ENCODE results near the gene APBA2. TPM values are rescaled to one million over a fixed set of nuclear protein-coding genes. Genes with fewer than 3 reads are reported as not detected.
"Not testable (repeated sequence)": the region's sequence is repeated elsewhere in the genome, so short reads cannot be mapped to it uniquely, and the experiment has no call there.

APBA2 gene
- total and polyA plus RNA-seq, 12 donors = 0.16 to 0.85 (median 0.46) TPM

DNA sequence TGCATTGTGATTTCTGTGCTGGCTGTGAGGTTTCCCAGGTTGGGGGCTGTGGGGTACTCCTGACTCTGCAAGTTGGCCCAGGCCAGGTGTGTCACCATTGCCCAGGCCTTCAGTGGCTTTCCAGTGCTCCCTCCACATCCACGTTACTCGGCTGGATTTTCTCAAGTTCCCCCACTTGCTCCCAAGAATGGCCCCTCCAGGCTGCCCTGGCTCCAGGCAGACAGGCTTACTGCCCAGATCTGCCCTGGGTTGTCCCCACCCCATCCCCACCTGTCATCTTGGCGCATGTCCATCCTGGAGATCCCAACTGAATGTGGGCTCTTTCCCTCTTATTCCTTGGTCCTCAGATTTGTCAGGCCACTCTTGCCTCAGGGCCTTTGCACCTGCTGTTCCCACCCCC is 3.6 kb downstream of the APBA2 start:
- Histone ChIP-seq H3K27me3 (peaks cover 17 to 46% (median 39%) of the 10 kb centered on the region in 7 donors), H3K36me3 (no peaks in the 10 kb centered on the region), H3K27ac (no peak overlapping the region), H3K9me3 (no peaks in the 10 kb centered on the region), H3K4me1 (peaks cover 0 to 13% (median 5%) of the 10 kb centered on the region in 9 donors), H3K4me3 (no peak overlapping the region)
- intact Hi-C loops (cut with DNase I) = no loop called here
- no peak for DNase-seq
- WGBS, 2 donors = 94 to 97% methylated on average over 3 of the region's 3 CpGs
- no peak for ATAC-seq
- TF ChIP-seq, protein P1, sequence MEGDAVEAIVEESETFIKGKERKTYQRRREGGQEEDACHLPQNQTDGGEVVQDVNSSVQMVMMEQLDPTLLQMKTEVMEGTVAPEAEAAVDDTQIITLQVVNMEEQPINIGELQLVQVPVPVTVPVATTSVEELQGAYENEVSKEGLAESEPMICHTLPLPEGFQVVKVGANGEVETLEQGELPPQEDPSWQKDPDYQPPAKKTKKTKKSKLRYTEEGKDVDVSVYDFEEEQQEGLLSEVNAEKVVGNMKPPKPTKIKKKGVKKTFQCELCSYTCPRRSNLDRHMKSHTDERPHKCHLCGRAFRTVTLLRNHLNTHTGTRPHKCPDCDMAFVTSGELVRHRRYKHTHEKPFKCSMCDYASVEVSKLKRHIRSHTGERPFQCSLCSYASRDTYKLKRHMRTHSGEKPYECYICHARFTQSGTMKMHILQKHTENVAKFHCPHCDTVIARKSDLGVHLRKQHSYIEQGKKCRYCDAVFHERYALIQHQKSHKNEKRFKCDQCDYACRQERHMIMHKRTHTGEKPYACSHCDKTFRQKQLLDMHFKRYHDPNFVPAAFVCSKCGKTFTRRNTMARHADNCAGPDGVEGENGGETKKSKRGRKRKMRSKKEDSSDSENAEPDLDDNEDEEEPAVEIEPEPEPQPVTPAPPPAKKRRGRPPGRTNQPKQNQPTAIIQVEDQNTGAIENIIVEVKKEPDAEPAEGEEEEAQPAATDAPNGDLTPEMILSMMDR (IDR thresholded peaks at IDR 0.05) = no peak

DNA sequence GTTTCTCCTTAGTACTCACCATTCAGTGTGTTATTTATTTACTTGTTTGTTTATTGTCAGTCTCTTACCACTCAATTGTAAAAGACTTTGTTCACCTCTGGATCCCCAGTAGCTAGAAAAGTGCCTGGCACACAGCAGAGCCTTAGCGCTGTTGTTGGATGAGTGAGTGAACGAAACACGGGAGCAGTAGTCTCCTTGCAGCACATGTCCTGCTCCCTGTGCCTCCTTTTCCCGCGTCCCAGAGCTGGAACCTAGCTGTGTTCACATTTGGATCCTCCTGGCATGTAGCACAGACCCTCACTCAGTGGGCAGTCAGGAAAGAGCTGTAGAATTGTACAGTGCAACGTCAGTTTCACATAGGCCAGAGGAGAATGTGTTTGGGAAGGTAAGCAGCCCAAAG is 4.1 kb downstream of the APBA2 start:
- H3K27me3 ChIP-seq = peaks cover 17 to 40% (median 37%) of the 10 kb centered on the region in 7 donors
- WGBS, 2 donors = 84 to 88% methylated on average over 6 of the region's 6 CpGs
- intact Hi-C loops (cut with DNase I) = not testable (repeated sequence)

GRCh38 chr15:28890291-28890690 is 4.5 kb downstream of the APBA2 start:
- WGBS, 2 donors = 80 to 86% methylated on average over 4 of the region's 4 CpGs
- H3K27ac ChIP-seq; ATAC-seq; DNase-seq; H3K4me3 ChIP-seq; H3K9me3 ChIP-seq; intact Hi-C loops (cut with DNase I); H3K36me3 ChIP-seq: not testable (repeated sequence)
- H3K27me3 ChIP-seq = peaks cover 17 to 39% (median 33%) of the 10 kb centered on the region in 7 donors
- peaks cover 0 to 10% (median 4%) of the 10 kb centered on the region in 9 donors for H3K4me1 ChIP-seq

More for the DNA sequence above, 4.1 kb downstream of the APBA2 start:
- H3K4me3 ChIP-seq, H3K27ac ChIP-seq, ATAC-seq, H3K9me3 ChIP-seq, H3K36me3 ChIP-seq, DNase-seq: not testable (repeated sequence)
- peaks cover 0 to 13% (median 5%) of the 10 kb centered on the region in 9 donors for H3K4me1 ChIP-seq

GRCh38 chr15:28890711-28891495 is 5.1 kb downstream of the APBA2 start:
- intact Hi-C loops (cut with DNase I) = no loop called here
- no peaks in the 10 kb centered on the region for H3K9me3 ChIP-seq
- peaks cover 12 to 34% (median 28%) of the 10 kb centered on the region in 7 donors for H3K27me3 ChIP-seq
- no peak overlapping the region for H3K27ac ChIP-seq
- 86 to 90% methylated on average over 15 of the region's 15 CpGs for WGBS, 2 donors
- TF ChIP-seq, protein P1 (IDR thresholded peaks at IDR 0.05) = no peak
- H3K4me1 ChIP-seq = peaks cover 0 to 6% (median 0%) of the 10 kb centered on the region in 9 donors
- DNase-seq (no peak), ATAC-seq (no peak)
- no peak overlapping the region for H3K4me3 ChIP-seq
- H3K36me3 ChIP-seq = no peaks in the 10 kb centered on the region

GRCh38 chr15:28891588-28891987 is 5.8 kb downstream of the APBA2 start:
- Histone ChIP-seq H3K4me3 (no peak overlapping the region), H3K36me3 (no peaks in the 10 kb centered on the region), H3K27me3 (peaks cover 8 to 28% (median 21%) of the 10 kb centered on the region in 7 donors), H3K27ac (no peak overlapping the region), H3K4me1 (peaks cover 0 to 3% (median 0%) of the 10 kb centered on the region in 9 donors), H3K9me3 (no peaks in the 10 kb centered on the region)
- 93 to 94% methylated on average over 6 of the region's 6 CpGs for WGBS, 2 donors
- intact Hi-C loops (cut with DNase I) = no loop called here
- TF ChIP-seq, protein P1 (IDR thresholded peaks at IDR 0.05) = no peak
- DNase-seq (no peak), ATAC-seq (no peak)

All from heart right ventricle (tissue), 16 donors.